DMS53 treated with DMSO at 0.1 percent for 48 hours (cell line): Measurements from ENCODE around the gene ZBP1.

Source experiments
- DNase-seq: peaks from one replicate; lab custom pipeline; 2025; ENCODE audit not compliant: unreplicated experiment; lab: John Stamatoyannopoulos, UW

The ZBP1 gene

DNA sequence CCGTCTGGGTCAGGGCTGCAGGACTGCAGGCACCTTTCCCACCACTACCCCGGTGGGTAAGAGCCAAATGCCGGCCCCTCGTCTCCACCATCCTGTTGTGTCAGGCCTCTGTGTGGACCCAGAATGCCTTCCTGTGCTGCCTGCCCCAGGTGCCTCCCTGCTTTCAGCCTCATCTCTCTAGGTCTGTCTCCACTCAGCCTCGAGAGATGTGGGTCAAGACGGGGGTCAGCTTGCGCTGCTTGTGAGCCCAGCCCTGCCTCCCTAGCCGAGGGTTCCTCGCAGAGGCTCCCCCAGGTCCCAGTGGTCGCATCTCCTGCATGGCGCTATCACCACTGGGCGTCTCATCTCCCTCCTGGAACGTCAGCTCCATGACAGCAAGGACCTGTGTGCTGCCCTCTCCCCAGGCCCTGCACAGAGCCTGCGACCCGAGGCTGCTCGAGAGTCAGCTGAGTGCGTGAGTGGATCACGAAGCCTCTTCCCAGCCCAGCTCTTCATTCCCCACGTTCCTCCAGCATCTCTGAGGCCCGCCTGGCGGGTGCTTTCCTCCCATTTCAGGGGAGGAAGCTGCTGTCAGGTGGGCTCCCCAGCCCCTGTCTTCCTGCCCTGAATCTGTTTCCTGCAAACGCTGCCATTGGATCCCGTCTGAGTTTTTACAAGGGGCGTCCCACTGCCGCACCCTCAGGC lies 38.7 kb upstream of the ZBP1 start:
- DNase-seq, result no peak

DNA sequence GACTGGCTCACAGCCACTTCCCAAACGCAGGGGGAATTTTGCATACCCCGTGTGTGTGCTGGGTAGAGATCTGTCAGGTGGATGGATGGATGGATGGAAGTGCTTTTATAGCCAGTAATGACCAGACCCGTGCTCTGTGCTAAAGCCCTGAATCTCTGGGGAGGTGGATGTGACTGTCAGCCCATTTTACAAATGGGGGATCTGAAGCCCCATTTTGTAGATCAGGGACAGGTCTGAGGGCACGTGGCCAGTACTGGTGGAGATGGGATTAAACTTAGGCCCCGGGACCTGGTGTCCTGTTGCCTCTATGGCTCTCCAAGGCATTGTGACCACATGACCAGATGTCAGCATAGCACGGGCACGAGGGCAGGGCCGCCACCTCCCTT lies 38.2 kb upstream of the ZBP1 start:
- DNase-seq, result no peak

DNA sequence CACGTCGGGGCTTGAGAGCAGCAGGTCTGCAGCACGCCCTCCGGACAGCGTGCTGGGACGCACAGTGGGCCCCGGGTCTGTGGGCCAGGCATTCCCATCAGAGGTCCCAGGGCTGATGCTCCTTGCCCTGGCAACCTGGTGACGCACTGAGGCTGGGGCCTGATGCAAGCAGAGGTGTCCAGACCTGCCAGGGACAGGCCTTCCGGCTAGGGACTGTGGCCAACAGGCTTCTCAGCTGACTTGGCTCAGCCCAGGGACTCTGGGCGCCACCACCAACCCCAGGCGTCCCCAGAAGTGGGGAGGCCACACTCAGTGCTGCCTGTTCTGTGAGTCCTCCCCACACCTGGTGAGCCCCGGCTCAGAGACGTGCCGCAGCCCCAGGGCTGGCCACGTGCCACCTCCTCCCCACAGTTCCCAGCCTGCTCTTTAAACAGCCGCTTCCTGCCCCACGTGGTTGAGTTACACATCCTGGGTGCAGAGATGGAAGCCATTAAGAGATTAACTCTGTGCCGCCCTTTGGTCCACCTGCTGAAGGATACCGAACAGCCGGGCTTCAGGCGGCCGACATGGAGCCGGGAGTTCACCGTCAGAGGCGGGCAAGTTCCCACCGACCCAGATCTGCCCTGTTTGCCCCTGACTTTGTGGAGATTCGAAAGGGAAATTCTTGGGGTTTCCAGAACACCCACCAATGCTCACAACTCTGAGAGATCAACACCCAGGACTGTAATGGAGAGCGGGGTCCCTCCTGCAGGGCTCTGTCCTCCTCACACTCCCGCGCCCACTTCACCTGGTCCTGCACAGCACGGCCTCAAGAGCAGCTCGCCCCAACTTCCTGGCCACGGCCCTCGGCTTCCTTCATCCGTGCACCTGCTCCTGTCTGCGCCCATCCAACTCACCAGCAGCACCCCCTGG lies 37.6 kb upstream of the ZBP1 start:
- no peak for DNase-seq

DNA sequence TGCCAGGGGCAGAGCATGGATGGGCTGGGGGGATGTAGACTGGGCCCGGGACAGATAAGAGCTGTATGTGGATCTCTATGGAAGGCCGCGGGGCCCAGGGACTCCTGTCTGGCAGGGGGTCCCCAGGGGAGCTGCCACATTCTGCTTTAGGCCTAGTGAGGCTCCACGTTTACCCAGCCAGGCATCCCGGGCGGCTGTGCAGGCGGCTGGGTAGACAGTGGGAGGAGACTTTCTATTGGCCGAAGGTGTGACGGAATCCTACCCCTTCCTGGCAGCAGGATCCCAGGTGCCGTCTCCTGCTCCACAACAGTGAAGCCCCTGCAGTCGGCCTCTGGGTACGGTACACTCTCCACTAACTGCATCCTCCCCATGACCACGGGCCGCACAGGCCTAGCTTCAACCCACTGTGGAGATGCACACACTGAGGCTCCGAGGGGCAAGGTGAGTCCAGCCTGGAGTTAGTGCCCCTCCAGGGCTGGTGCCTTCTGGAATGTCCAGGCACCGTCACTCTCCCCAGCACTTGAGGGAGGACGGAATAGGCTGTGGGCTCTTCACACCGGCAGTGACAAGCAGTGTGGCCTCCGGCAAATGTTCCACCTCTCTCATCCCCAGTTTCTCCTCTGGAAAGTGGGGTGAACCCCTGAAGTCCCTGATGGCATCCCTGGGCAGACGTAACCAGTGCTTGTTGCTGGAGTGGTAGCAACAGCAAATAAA lies 36.8 kb upstream of the ZBP1 start:
- no peak for DNase-seq

DNA sequence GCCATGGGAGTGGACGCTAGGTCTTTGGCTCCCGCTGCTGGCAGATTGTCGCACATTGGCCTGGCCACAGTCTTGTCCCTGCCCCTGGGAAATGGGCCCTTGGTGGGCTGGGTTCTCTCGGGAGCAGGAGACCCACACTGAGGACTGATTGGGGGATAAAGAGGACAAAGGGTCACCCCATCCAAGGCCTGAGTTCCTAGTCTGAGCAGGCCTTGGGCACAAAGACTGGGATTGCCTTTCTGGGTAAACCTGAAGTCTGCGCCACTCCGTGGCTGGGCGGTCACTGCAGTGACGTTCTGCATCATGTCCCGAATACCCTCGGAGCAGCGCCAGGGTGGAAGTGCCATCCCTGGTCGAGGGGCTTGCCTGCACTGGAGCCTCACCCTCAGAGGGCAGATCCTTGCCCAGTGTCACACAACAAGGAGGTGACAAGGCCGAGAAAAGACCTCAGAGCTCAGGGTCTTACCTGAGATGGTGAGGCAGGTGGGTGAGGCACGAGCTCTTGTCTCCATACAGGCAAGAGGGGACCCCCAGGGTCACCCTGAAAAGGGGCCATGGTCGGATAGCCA lies 36.1 kb upstream of the ZBP1 start:
- DNase-seq, result no peak

DNA sequence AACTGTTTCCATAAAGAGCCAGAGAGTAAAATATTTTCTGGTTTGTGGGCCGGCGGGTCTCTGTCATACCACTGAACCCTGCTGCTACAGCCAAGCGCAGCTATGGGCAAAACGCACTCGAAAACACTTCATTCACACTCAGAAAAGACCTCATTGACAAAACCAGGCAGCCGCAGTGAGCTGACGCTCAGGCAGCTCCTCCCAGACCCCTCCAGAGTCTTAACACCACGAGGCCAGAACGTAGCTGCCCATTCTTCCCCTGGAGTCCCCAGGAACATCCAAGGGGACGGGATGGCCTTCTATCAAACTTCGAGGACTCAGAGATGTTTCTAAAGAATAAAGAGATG lies 35.6 kb upstream of the ZBP1 start:
- DNase-seq, result no peak

DNA sequence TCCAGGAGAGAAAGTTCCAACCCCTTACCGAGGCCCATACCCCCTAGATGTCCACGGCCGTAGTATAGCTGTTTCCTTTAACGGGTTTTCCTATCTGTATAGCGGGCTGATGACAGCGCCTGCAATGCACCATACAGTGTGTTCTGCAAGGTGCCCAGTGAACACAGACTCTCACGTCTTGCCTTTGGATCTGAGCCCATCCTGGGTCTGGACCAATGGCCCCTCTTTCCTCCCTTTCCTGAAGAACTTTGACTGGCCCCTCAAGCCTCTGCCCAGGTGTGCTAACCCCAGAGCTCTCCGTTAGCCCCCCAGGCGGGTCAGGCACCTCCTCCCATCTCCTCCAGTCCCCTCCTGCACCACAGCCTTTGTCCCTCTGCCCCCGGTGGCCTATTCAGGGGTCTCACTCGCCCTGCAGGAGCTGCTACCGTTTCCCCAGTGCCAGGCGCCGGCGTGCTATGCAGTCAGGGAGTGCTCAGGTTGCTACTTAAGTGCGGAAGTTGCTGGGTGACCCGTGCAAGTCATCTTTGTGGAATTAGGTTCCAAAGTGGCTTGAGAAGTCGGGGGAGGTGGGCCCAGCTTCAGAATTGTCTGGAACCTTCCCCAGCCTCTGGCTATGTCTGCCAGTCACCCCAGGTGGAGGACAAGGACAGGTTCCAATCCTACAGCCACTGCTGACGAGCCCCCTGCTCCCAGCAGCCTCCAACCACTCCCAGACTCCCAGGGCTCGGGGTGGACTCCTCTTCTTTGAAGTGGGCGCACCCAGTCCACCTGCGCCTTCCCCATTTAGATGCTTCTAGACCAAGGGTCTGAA lies 35.0 kb upstream of the ZBP1 start:
- no peak for DNase-seq

DNA sequence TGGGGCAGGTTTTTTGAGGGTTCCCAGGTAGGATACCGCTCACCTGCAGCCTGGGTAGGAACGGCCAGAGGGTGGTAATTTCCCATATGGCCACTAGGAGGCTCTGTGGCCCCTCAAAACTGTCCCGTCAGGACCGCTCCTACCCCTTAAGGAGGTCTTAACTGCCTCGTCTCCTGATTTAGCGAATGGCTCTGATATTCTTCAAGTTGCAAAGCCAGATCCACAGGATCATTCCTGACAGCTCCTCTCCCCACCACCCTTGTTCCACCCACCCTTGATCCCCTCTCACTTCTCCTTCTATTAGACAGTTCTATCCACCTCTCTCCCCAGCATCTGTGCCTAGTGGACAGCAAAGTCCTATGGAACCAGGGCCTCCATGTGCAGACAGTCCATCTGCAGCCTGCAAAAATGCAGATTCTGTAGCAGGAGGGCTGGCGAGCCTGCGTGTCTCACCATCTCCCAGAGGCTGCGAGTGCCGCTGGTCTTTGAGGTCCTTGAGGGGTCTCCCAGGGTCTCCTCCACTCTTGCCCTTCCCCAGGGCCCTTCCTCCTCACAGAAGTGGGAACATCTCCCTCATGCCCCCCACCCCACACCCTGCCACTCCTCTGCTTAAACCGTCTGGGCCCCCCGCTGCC lies 34.3 kb upstream of the ZBP1 start:
- DNase-seq, result no peak

DNA sequence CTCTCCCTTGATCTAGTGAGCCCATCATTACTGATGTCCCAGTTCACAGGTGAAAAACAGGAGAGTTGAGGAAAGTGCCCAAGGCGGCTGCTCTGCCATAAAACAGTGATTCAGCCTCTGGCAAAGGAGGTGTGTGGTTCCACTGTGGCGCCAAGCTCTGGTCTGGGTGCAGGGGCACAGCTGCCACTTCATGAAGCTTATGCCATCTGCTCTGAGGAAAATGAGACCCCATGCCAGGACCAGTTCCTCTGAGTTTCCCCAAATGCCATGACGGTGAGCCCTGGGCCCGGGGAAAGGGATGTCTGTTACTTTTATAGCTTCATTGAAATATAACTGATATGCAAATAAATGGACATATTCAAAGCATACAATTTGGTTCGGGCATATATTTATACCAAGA lies 33.7 kb upstream of the ZBP1 start:
- DNase-seq, result no peak

DNA sequence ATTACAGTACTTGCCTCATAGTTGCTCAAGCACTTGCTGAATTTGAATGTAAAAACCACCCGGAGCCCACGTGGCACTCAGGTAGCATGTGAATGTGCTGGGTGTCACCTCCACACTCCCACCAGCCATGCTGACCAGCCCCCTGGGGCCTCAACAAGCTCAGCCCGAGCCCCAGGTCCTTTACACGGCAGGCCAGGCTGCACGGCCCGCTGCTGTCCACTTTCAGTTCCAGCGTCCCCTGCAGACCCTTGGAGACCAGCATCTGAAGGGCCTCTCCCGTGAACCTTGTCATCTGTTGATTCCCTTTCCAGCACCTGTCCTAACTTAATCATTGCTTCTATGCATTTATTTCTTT lies 33.3 kb upstream of the ZBP1 start:
- DNase-seq, result no peak

DNA sequence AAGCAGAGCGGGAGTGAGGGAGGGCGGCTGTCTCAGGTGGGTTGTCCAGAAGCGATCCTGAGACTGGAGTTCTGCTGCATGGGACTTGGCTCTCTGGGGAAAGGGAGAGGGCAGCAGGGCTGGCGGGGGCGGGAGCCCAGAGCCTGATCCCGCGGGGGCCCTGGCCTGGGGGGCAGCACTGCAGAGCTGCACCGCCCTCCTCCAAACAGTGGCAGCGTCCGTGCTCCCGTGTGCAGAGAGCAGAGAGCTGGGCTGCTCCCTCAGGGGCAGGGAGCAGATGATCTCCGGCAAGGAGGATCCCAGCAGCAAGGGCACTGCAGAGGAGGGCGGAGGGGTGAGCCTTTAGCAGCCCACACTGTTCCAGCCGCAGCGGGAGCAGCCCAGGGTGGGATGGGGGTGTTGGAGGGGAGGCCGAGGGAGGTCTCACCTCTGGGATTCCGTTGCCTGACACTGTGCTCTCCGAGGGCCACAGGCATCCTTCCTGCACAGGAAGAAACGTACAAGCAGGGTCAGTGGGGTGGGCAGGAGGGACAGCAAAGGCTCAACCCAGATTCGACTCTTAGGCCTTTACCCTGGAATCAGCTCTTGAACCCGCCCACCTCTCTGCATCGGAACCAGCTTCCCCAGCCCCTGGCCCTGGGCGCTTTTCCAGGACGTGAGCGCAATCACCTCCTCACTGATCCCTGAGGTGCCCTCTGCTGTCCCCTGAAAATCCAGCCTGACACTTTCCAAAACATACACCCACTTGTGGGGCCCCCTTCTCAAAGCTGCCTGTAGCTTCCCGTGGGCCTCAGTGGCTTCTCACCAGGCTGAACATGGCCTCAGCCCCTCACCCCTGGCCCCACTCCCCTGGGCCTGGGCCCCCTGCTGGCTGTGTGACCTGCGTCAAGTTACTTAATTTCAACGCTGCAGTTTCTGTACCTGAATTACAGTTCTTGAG lies 32.6 kb upstream of the ZBP1 start:
- no peak for DNase-seq

DNA sequence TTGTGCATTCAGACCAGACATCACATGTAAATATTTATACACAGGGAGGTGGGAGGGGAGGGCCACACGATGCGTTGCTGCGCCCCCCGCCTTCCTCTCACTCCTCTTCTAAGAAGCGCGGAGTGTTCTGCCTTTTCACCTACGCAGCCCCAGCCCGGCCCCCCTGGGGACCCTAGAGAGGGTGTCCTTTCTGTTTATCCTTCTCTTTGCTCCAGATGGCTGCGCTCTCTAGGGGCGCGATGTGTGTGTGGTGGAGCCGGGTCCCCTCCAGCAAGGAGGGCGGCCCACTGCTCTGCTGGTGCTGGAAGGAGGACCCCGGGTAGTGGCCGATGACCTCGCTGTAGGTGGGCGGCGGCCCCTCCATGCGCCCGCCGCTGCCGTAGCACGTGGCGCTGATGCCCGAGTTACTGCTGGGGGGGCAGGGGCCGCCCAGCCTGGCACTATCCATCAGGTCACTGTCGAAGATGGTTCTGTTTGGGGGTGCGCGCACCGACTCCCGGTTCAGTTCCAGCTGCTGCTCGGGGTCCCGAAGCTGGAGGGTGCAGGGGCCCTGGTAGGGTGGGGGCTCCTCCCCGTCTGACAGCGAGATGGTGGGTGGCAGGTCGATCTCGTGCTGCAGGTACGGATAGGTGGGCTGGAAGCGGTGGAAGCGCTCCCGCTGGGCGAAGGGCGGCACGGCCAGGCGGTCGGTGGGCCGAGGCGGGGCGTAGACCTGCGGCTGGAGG lies 31.8 kb upstream of the ZBP1 start:
- DNase-seq, result no peak

DNA sequence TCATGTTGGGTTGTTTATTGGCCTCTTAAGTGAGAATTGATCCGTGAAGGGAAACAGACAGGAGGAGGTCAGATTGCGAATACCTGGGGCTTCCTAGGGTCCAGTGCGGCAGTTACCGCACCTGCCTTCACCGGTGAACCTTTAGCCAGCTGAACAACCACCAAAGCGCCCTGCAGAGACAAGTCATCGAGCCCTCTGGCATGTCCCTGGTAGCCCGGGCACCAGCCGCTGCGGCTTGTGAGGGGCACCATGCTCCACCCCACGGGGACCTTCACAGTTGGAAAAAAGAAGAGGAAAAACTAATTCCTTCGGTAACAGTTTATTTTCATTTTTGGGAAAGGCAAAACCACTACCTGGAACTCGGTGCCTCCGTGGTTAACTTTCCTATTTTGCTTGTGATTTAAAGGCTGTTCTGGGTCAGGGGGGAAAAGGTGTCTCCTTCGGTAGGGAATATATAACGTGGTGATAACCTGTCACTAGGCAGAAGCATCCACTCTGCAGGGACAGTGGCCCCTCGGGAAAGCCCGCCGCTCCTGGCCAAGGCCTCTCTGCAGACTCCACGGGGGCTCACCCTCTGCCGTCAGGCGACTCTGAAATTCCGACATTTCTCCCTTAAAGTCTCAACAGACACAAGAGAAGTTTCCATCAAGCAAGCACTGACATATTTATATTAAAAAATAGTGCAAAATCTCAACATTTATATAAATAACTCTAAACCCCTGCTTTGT lies 30.7 kb upstream of the ZBP1 start:
- no peak for DNase-seq

DNA sequence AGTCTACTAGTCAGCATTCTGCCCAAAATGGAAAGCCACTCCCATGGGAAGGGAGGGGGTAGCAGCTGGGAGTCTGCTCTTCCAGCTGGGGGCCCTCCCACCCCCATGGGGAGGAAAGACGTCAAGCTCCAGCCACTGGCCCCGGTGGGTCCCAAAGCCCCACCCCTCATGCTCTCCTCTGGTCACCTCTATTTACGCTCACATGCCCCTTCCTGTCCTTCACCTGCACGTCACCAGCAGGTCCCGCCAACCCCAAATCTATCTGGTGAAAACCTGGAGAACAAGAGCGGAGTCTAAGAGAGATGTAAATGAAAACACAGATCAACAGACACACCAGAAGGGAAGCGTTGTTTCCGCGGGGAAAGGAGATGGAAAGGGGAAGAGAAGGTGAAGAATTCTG lies 30.0 kb upstream of the ZBP1 start:
- DNase-seq, result no peak

DNA sequence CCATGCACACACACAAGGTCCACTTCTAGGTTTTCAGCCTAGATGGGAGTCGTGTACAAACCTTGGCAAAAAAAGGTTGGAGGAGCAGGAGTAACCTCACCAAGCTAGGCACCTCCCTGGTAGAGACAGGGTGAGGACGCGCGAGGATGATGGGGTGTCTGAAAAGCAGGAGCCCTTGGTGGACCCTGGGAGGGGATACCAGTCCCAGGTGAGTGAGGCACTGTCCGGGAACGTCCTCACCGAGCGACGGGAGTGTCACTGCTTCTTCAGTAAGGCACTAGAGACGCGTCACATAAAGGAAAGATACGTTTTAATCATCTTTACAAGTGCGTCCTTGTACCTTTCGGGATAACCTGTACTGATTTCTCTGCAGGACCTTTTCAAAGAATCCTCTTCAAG lies 29.4 kb upstream of the ZBP1 start:
- no peak for DNase-seq

DNA sequence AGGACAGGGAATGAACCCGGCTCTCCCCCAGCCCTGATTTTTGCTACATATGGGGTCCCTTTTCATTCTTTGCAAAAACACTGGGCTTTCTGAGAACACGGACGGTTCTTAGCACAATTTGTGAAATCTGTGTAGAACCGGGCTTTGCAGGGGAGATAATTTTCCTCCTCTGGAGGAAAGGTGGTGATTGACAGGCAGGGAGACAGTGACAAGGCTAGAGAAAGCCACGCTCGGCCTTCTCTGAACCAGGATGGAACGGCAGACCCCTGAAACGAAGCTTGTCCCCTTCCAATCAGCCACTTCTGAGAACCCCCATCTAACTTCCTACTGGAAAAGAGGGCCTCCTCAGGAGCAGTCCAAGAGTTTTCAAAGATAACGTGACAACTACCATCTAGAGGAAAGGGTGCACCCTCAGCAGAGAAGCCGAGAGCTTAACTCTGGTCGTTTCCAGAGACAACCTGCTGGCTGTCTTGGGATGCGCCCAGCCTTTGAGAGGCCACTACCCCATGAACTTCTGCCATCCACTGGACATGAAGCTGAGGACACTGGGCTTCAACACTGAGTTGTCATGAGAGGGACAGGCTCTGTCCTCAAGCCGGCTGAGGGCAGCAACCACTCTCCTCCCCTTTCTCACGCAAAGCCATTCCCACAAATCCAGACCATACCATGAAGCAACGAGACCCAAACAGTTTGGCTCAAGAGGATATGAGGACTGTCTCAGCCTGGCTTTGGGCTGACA lies 28.8 kb upstream of the ZBP1 start:
- DNase-seq, result no peak
